ENCODE results near the gene SSX2IP. TPM values are rescaled to one million over a fixed set of nuclear protein-coding genes. Genes with fewer than 3 reads are reported as not detected.

SSX2IP gene
- total RNA-seq, 1 experiment from 2014 or later, result 20.8 TPM

DNA sequence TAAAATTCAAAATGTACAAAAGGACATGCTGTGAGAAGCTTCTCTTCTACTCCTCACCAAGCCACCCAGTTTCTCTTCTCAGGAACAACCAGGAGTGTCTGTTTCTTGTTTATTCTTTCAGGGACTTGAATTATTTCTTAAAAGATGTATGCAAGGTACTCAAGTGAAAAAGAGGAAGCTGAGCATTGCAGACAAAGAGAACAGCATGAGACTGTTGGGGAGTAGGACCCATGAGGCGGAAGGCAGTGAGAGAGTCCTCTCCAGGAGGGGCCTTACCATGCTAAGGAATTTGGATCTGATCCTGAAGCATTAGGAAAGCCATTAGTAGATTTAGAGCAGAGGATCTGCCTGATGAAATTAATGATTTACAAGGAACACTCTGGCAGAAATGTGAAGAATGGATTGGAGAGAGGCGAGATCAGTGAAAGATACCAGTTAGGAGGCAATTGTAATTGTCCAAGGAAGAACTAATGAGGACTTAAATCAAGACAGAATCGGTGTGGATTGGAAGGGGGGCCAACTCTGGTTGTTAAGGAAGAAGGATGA lies 14.7 kb upstream of the SSX2IP start:
- ATAC-seq, result peak; percentile 83
- DNase-seq (ENCODE audit: low spot score), result no peak
- ChIA-PET POLR2A (no interaction called here), CTCF (interaction anchor here (1.0 to 5.6 kb wide), 2 partner anchors 20 to 50 kb away, joined by 3 to 43 read pairs; no protein-coding TSS in a partner anchor)
- H3K4me3 Mint-ChIP-seq, result no peak overlapping the region
- no peaks in the 10 kb centered on the region for H3K9me3 Mint-ChIP-seq
- TF ChIP-seq ZNF423 (CRISPR knock-in tag; IDR thresholded peaks at IDR 0.05) (peak; percentile 31; the same call in 1 of the 2 replicates), MYBL2 (CRISPR knock-in tag; IDR thresholded peaks at IDR 0.05) (no peak), FOXK1 (CRISPR knock-in tag; IDR thresholded peaks at IDR 0.05) (no peak)
- no peaks in the 10 kb centered on the region for H3K36me3 Mint-ChIP-seq
- no peaks in the 10 kb centered on the region; the same call in 1 of the 2 replicates for H3K27me3 Mint-ChIP-seq (ENCODE audit: low read depth)
- H3K4me1 Mint-ChIP-seq, result peaks cover 19% of the 10 kb centered on the region
- no peak overlapping the region for H3K27ac Mint-ChIP-seq

- H3K36me3 Mint-ChIP-seq, result no peaks in the 10 kb centered on the region
- ATAC-seq (no peak), DNase-seq (ENCODE audit: low spot score) (no peak)
- no peaks in the 10 kb centered on the region for H3K9me3 Mint-ChIP-seq
- TF ChIP-seq GRHL2 (CRISPR knock-in tag; IDR thresholded peaks at IDR 0.05; ENCODE audit: insufficient replicate concordance, severe bottlenecking) (no peak), NFYB (CRISPR knock-in tag; conservative IDR thresholded peaks at IDR 0.05; ENCODE audit: low read depth) (no peak), ZNF396 (CRISPR knock-in tag; IDR thresholded peaks at IDR 0.05; ENCODE audit: borderline replicate concordance) (no peak), ELF4 (CRISPR knock-in tag; IDR thresholded peaks at IDR 0.05; ENCODE audit: low read depth) (no peak), OVOL2 (CRISPR knock-in tag; IDR thresholded peaks at IDR 0.05; ENCODE audit: borderline replicate concordance) (no peak), RELA (CRISPR knock-in tag; IDR thresholded peaks at IDR 0.05; ENCODE audit: borderline replicate concordance) (no peak), ZNF416 (CRISPR knock-in tag; IDR thresholded peaks at IDR 0.05) (no peak), GABPB1 (CRISPR knock-in tag; IDR thresholded peaks at IDR 0.05) (no peak), ZNF263 (CRISPR knock-in tag; IDR thresholded peaks at IDR 0.05; ENCODE audit: low read depth) (no peak)
- TF ChIP-seq, protein P1, sequence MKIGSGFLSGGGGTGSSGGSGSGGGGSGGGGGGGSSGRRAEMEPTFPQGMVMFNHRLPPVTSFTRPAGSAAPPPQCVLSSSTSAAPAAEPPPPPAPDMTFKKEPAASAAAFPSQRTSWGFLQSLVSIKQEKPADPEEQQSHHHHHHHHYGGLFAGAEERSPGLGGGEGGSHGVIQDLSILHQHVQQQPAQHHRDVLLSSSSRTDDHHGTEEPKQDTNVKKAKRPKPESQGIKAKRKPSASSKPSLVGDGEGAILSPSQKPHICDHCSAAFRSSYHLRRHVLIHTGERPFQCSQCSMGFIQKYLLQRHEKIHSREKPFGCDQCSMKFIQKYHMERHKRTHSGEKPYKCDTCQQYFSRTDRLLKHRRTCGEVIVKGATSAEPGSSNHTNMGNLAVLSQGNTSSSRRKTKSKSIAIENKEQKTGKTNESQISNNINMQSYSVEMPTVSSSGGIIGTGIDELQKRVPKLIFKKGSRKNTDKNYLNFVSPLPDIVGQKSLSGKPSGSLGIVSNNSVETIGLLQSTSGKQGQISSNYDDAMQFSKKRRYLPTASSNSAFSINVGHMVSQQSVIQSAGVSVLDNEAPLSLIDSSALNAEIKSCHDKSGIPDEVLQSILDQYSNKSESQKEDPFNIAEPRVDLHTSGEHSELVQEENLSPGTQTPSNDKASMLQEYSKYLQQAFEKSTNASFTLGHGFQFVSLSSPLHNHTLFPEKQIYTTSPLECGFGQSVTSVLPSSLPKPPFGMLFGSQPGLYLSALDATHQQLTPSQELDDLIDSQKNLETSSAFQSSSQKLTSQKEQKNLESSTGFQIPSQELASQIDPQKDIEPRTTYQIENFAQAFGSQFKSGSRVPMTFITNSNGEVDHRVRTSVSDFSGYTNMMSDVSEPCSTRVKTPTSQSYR (CRISPR knock-in tag; IDR thresholded peaks at IDR 0.05), result no peak
- TF ChIP-seq, protein P2, sequence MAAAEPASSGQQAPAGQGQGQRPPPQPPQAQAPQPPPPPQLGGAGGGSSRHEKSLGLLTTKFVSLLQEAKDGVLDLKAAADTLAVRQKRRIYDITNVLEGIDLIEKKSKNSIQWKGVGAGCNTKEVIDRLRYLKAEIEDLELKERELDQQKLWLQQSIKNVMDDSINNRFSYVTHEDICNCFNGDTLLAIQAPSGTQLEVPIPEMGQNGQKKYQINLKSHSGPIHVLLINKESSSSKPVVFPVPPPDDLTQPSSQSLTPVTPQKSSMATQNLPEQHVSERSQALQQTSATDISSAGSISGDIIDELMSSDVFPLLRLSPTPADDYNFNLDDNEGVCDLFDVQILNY (CRISPR knock-in tag; IDR thresholded peaks at IDR 0.05), result no peak
- TF ChIP-seq, protein P3, sequence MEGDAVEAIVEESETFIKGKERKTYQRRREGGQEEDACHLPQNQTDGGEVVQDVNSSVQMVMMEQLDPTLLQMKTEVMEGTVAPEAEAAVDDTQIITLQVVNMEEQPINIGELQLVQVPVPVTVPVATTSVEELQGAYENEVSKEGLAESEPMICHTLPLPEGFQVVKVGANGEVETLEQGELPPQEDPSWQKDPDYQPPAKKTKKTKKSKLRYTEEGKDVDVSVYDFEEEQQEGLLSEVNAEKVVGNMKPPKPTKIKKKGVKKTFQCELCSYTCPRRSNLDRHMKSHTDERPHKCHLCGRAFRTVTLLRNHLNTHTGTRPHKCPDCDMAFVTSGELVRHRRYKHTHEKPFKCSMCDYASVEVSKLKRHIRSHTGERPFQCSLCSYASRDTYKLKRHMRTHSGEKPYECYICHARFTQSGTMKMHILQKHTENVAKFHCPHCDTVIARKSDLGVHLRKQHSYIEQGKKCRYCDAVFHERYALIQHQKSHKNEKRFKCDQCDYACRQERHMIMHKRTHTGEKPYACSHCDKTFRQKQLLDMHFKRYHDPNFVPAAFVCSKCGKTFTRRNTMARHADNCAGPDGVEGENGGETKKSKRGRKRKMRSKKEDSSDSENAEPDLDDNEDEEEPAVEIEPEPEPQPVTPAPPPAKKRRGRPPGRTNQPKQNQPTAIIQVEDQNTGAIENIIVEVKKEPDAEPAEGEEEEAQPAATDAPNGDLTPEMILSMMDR (IDR thresholded peaks at IDR 0.05), result no peak
- TF ChIP-seq, protein P4, sequence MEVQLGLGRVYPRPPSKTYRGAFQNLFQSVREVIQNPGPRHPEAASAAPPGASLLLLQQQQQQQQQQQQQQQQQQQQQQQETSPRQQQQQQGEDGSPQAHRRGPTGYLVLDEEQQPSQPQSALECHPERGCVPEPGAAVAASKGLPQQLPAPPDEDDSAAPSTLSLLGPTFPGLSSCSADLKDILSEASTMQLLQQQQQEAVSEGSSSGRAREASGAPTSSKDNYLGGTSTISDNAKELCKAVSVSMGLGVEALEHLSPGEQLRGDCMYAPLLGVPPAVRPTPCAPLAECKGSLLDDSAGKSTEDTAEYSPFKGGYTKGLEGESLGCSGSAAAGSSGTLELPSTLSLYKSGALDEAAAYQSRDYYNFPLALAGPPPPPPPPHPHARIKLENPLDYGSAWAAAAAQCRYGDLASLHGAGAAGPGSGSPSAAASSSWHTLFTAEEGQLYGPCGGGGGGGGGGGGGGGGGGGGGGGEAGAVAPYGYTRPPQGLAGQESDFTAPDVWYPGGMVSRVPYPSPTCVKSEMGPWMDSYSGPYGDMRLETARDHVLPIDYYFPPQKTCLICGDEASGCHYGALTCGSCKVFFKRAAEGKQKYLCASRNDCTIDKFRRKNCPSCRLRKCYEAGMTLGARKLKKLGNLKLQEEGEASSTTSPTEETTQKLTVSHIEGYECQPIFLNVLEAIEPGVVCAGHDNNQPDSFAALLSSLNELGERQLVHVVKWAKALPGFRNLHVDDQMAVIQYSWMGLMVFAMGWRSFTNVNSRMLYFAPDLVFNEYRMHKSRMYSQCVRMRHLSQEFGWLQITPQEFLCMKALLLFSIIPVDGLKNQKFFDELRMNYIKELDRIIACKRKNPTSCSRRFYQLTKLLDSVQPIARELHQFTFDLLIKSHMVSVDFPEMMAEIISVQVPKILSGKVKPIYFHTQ (CRISPR knock-in tag; IDR thresholded peaks at IDR 0.05), result no peak
- no peak overlapping the region for H3K27ac Mint-ChIP-seq
- POLR2A ChIA-PET, result no interaction called here
- CTCF ChIA-PET, result interaction anchor here (5.6 kb wide), 1 partner anchor 21 kb away, joined by 43 read pairs; no protein-coding TSS in a partner anchor
- no peaks in the 10 kb centered on the region; the same call in 1 of the 2 replicates for H3K27me3 Mint-ChIP-seq (ENCODE audit: low read depth)
- H3K4me3 Mint-ChIP-seq, result no peak overlapping the region
- H3K4me1 Mint-ChIP-seq, result peaks cover 34% of the 10 kb centered on the region
Measured at GRCh38 chr1:84703431-84703830, 13.2 kb upstream of the SSX2IP start.
